ENCODE measurements around the gene VIT.

Gene VIT

GRCh38 chr2:36711741-36712314 lies 15.3 kb downstream of the VIT start:
- no peak overlapping the region for H3K4me3 ChIP-seq (ENCODE audit: low read length)

GRCh38 chr2:36713310-36713709 lies 16.8 kb downstream of the VIT start:
- H3K4me3 ChIP-seq (ENCODE audit: low read length) = no peak overlapping the region

More at GRCh38 chr2:36711741-36712314, 15.3 kb downstream of the VIT start:
- no peak for TF ChIP-seq ZNF274 (IDR thresholded peaks at IDR 0.05; ENCODE audit: low read depth, low read length)

GRCh38 chr2:36716111-36716510 lies 19.6 kb downstream of the VIT start:
- H3K4me3 ChIP-seq (ENCODE audit: low read length) = no peak overlapping the region
- TF ChIP-seq ZNF274 (IDR thresholded peaks at IDR 0.05; ENCODE audit: low read depth, low read length) = no peak

More at GRCh38 chr2:36713310-36713709, 16.8 kb downstream of the VIT start:
- TF ChIP-seq ZNF274 (IDR thresholded peaks at IDR 0.05; ENCODE audit: low read depth, low read length) = no peak

GRCh38 chr2:36717603-36718266 lies 21.2 kb downstream of the VIT start:
- no peak overlapping the region for H3K4me3 ChIP-seq (ENCODE audit: low read length)
- TF ChIP-seq ZNF274 (IDR thresholded peaks at IDR 0.05; ENCODE audit: low read depth, low read length) = no peak

GRCh38 chr2:36727550-36727949 lies 31.0 kb downstream of the VIT start:
- no peak for TF ChIP-seq ZNF274 (IDR thresholded peaks at IDR 0.05; ENCODE audit: low read depth, low read length)
- no peak overlapping the region for H3K4me3 ChIP-seq (ENCODE audit: low read length)

- H3K4me3 ChIP-seq (ENCODE audit: low read length) = no peak overlapping the region
- no peak for TF ChIP-seq ZNF274 (IDR thresholded peaks at IDR 0.05; ENCODE audit: low read depth, low read length)
These were observed 32.6 kb downstream of the VIT start for GRCh38 chr2:36729067-36729466.

GRCh38 chr2:36731941-36732672 lies 35.6 kb downstream of the VIT start:
- no peak for TF ChIP-seq ZNF274 (IDR thresholded peaks at IDR 0.05; ENCODE audit: low read depth, low read length)
- no peak overlapping the region for H3K4me3 ChIP-seq (ENCODE audit: low read length)

- no peak for TF ChIP-seq ZNF274 (IDR thresholded peaks at IDR 0.05; ENCODE audit: low read depth, low read length)
- no peak overlapping the region for H3K4me3 ChIP-seq (ENCODE audit: low read length)
These were observed 36.1 kb downstream of the VIT start for GRCh38 chr2:36732673-36733036.

- TF ChIP-seq ZNF274 (IDR thresholded peaks at IDR 0.05; ENCODE audit: low read depth, low read length) = no peak
- H3K4me3 ChIP-seq (ENCODE audit: low read length) = no peak overlapping the region
These were observed 36.7 kb downstream of the VIT start for GRCh38 chr2:36733215-36733614.

- H3K4me3 ChIP-seq (ENCODE audit: low read length) = no peak overlapping the region
- TF ChIP-seq ZNF274 (IDR thresholded peaks at IDR 0.05; ENCODE audit: low read depth, low read length) = no peak
These were observed 37.8 kb downstream of the VIT start for GRCh38 chr2:36734304-36734703.

- TF ChIP-seq ZNF274 (IDR thresholded peaks at IDR 0.05; ENCODE audit: low read depth, low read length) = no peak
- H3K4me3 ChIP-seq (ENCODE audit: low read length) = no peak overlapping the region
These were observed 40.7 kb downstream of the VIT start for GRCh38 chr2:36737131-36737750.

- TF ChIP-seq ZNF274 (IDR thresholded peaks at IDR 0.05; ENCODE audit: low read depth, low read length) = no peak
- no peak overlapping the region for H3K4me3 ChIP-seq (ENCODE audit: low read length)
These were observed 43.6 kb downstream of the VIT start for GRCh38 chr2:36740061-36740460.

- TF ChIP-seq ZNF274 (IDR thresholded peaks at IDR 0.05; ENCODE audit: low read depth, low read length) = no peak
- H3K4me3 ChIP-seq (ENCODE audit: low read length) = no peak overlapping the region
These were observed 44.8 kb downstream of the VIT start for GRCh38 chr2:36741188-36741837.

- H3K4me3 ChIP-seq (ENCODE audit: low read length) = no peak overlapping the region
- no peak for TF ChIP-seq ZNF274 (IDR thresholded peaks at IDR 0.05; ENCODE audit: low read depth, low read length)
These were observed 47.4 kb downstream of the VIT start for GRCh38 chr2:36743954-36744353.
